HCEC 1CT (cell line): Measurements from ENCODE around the gene CHD6.

Source experiments
- DNase-seq: peaks from one replicate; pipeline ENCODE4 v3.0.0-alpha.2; 2017

Gene CHD6

GRCh38 chr20:41617902-41618806, at the start of gene CHD6:
Gene CHD6 (minus strand): TSS chr20:41618377. CDS start chr20:41551337, 67,040 bp downstream.
- DNase-seq, result peak; percentile 98

GRCh38 chr20:41664584-41664983, 46.4 kb upstream of the CHD6 start:
- peak; percentile 15 for DNase-seq

- no peak for DNase-seq
These were observed 39.5 kb upstream of the CHD6 start for GRCh38 chr20:41657655-41658054.

- DNase-seq, result no peak
These were observed 37.9 kb upstream of the CHD6 start for GRCh38 chr20:41655962-41656618.

GRCh38 chr20:41654884-41655283, 36.7 kb upstream of the CHD6 start:
- DNase-seq, result no peak

- no peak for DNase-seq
These were observed 36.1 kb upstream of the CHD6 start for GRCh38 chr20:41654292-41654691.

GRCh38 chr20:41650231-41650948, 32.2 kb upstream of the CHD6 start:
- DNase-seq, result no peak

GRCh38 chr20:41649489-41649888, 31.3 kb upstream of the CHD6 start:
- DNase-seq, result no peak

GRCh38 chr20:41645372-41645771, 27.2 kb upstream of the CHD6 start:
- no peak for DNase-seq

GRCh38 chr20:41643504-41643938, 25.3 kb upstream of the CHD6 start:
- DNase-seq, result peak; percentile 17

GRCh38 chr20:41639630-41640029, 21.5 kb upstream of the CHD6 start:
- DNase-seq, result no peak

- DNase-seq, result no peak
These were observed 20.3 kb upstream of the CHD6 start for GRCh38 chr20:41638456-41638855.

GRCh38 chr20:41635158-41635557, 17.0 kb upstream of the CHD6 start:
- no peak for DNase-seq

GRCh38 chr20:41632896-41633295, 14.7 kb upstream of the CHD6 start:
- DNase-seq, result peak; percentile 66

GRCh38 chr20:41631826-41632225, 13.6 kb upstream of the CHD6 start:
- peak; percentile 69 for DNase-seq

GRCh38 chr20:41630846-41631245, 12.7 kb upstream of the CHD6 start:
- DNase-seq, result no peak

- no peak for DNase-seq
These were observed 9.6 kb upstream of the CHD6 start for GRCh38 chr20:41627611-41628244.

GRCh38 chr20:41627001-41627495, 8.9 kb upstream of the CHD6 start:
- DNase-seq, result no peak

GRCh38 chr20:41623625-41624375, 5.6 kb upstream of the CHD6 start:
- DNase-seq, result no peak

- no peak for DNase-seq
These were observed 4.4 kb upstream of the CHD6 start for GRCh38 chr20:41622584-41622983.

GRCh38 chr20:41621971-41622370, 3.8 kb upstream of the CHD6 start:
- DNase-seq, result no peak

GRCh38 chr20:41621421-41621820, 3.2 kb upstream of the CHD6 start:
- DNase-seq, result no peak
